Pancreas (tissue), 10 donors: ENCODE measurements around the gene KLK8. TPM values are rescaled to one million over a fixed set of nuclear protein-coding genes. Genes with fewer than 3 reads are reported as not detected.
A peak's percentile ranks its signal among the peaks of the same experiment; 100 is the strongest.

Source experiments
- ATAC-seq, 4 donors: fragments of 200-7000 bp; cut with Tn5 transposase; one replicate each; pipeline versions ENCODE4 v1.8.0 to v1.9.1; 2020; ENCODE audit warnings: mild to moderate bottlenecking in 4 of 4, moderate library complexity in 4 of 4
- DNase-seq, 6 donors: peaks; one replicate each; pipeline ENCODE4 v3.0.0-alpha.2; 2020
- FAIRE-seq: peaks from 2 replicates; lab custom pipeline; 2012; peaks lifted over from hg19 to GRCh38; lab: Jason Lieb, UNC
- H3K27ac ChIP-seq, 4 donors: fragments of 200-600 bp; sonication (generic); 1 replicate in 3 of 4; 2 replicates in 1 of 4; pipeline versions ENCODE4 v1.5.0 to v1.8.0; 2020
- H3K27me3 ChIP-seq, 4 donors: fragments of 200-600 bp; one replicate each; pipeline ENCODE4 v1.8.0; 2021
- H3K36me3 ChIP-seq, 3 donors: fragments of 200-600 bp; sonication (generic) in 1 of 3; one replicate each; pipeline versions ENCODE4 v1.5.0 to v1.8.0; 2020 to 2021
- H3K4me1 ChIP-seq, 3 donors: fragments of 200-600 bp; one replicate each; pipeline ENCODE4 v1.8.0; 2021
- H3K4me3 ChIP-seq, 4 donors: fragments of 200-600 bp; sonication (generic) in 2 of 4; one replicate each; pipeline versions ENCODE4 v1.5.0 to v1.8.0; 2020 to 2021
- H3K9me3 ChIP-seq, 4 donors: fragments of 200-600 bp; one replicate each; pipeline ENCODE4 v1.8.0; 2021
- CTCF ChIP-seq, 4 donors: fragments of 200-600 bp; sonication (generic) in 3 of 4; IDR thresholded peaks; one replicate each; pipeline versions ENCODE4 v1.5.0 to v1.8.0; 2021; ENCODE audit warnings: antibody characterized with exemption in 4 of 4
- WGBS, 2 donors: extraction: QIAGEN DNeasy Blood & Tissue Kit; methylation state at CpG; one replicate each; pipeline ENCODE4 v1.1.7; 2013; 5-methylcytosine and 5-hydroxymethylcytosine counted together
- intact Hi-C, 3 donors: fragments of 100-400 bp; cut with DNase I; formaldehyde crosslinking; loops; one replicate each; pipeline versions ENCODE4 v1.11.1 to v1.14.2; 2022
- polyA plus RNA-seq, 2 donors: library from polyadenylated mRNA; stranded (reverse); fragments of 200-250 nt; gene quantifications; one replicate each; pipeline ENCODE4 v1.2.3, GENCODE V29; 2013
- total RNA-seq, 6 donors: library from RNA; stranded (reverse); fragmentation: NEBNext Ultra II Directional in 4 of 6; extraction: Animal tissue kit (Norgen Biotek cat#: 25700) in 4 of 6; gene quantifications; one replicate each; pipeline versions ENCODE4 v1.2.1 to v1.2.4, GENCODE V29; 2021 to 2023
- donor health status: healthy with polysubstance abuse.
- donor health status: DM: no; HTN: no; CAD: no; lungs with moderate emphysema.
- donor health status: DM: no; HTN: no; CAD: no.
- donor health status: control.
- donor health status: control.
- donor health status: Bipolar disorder and iron deficiency.
- donor health status: DM: yes; HTN: yes; CAD: no.
- donor health status: DM: no; HTN: no; CAD: no.
- donor health status: DM: no; HTN: no; CAD: no.
- donor health status: DM: yes; HTN: yes; CAD: no.

KLK8 gene
- total and polyA plus RNA-seq, 8 donors = not detected

GRCh38 chr19:51005248-51005647 is 3.8 kb upstream of the KLK8 start:
- Histone ChIP-seq H3K27me3 (peaks cover 0 to 15% (median 0%) of the 10 kb centered on the region in 4 donors), H3K4me3 (no peak overlapping the region), H3K4me1 (no peaks in the 10 kb centered on the region), H3K36me3 (no peaks in the 10 kb centered on the region), H3K9me3 (no peaks in the 10 kb centered on the region), H3K27ac (no peak overlapping the region)
- no peak for ATAC-seq
- intact Hi-C loops = no loop called here
- no peak for FAIRE-seq
- no peak for DNase-seq
- WGBS, 2 donors = 68 to 71% methylated on average over 1 of the region's 1 CpG
- no peak for TF ChIP-seq CTCF (IDR thresholded peaks at IDR 0.05)

- no peak for TF ChIP-seq CTCF (IDR thresholded peaks at IDR 0.05)
Measured at GRCh38 chr19:51003316-51003715, 1.9 kb upstream of the KLK8 start.

GRCh38 chr19:51002542-51003311 is 1.3 kb upstream of the KLK8 start:
- no peak overlapping the region for H3K27ac ChIP-seq
- H3K4me1 ChIP-seq = no peaks in the 10 kb centered on the region
- no peak overlapping the region for H3K4me3 ChIP-seq
- peaks cover 0 to 15% (median 0%) of the 10 kb centered on the region in 4 donors for H3K27me3 ChIP-seq
- ATAC-seq (peak in 1 of 4 donors; percentile 37), FAIRE-seq (no peak), DNase-seq (peak in 1 of 6 donors; percentile 29)
- WGBS, 2 donors = 51 to 60% methylated on average over 42 of the region's 42 CpGs
- intact Hi-C loops = no loop called here
- no peaks in the 10 kb centered on the region for H3K36me3 ChIP-seq
- H3K9me3 ChIP-seq = no peaks in the 10 kb centered on the region
- no peak for TF ChIP-seq CTCF (IDR thresholded peaks at IDR 0.05)

More at GRCh38 chr19:51003316-51003715, 1.9 kb upstream of the KLK8 start:
- no peak overlapping the region for H3K27ac ChIP-seq
- no peaks in the 10 kb centered on the region for H3K36me3 ChIP-seq
- H3K27me3 ChIP-seq = peaks cover 0 to 15% (median 0%) of the 10 kb centered on the region in 4 donors
- no peaks in the 10 kb centered on the region for H3K4me1 ChIP-seq
- intact Hi-C loops = no loop called here
- DNase-seq (no peak), ATAC-seq (no peak), FAIRE-seq (no peak)
- H3K9me3 ChIP-seq = no peaks in the 10 kb centered on the region
- no peak overlapping the region for H3K4me3 ChIP-seq
- 56 to 61% methylated on average over 7 of the region's 7 CpGs for WGBS, 2 donors

GRCh38 chr19:51002089-51002532 is 707 bp upstream of the KLK8 start:
- DNase-seq (no peak), ATAC-seq (no peak), FAIRE-seq (no peak)
- TF ChIP-seq CTCF (IDR thresholded peaks at IDR 0.05) = no peak
- no peak overlapping the region for H3K4me3 ChIP-seq
- 39 to 44% methylated on average over 11 to 12 of the region's 12 CpGs for WGBS, 2 donors
- no peaks in the 10 kb centered on the region for H3K9me3 ChIP-seq
- H3K27me3 ChIP-seq = peaks cover 0 to 15% (median 0%) of the 10 kb centered on the region in 4 donors
- no peaks in the 10 kb centered on the region for H3K4me1 ChIP-seq
- no peaks in the 10 kb centered on the region for H3K36me3 ChIP-seq
- H3K27ac ChIP-seq = no peak overlapping the region
- intact Hi-C loops = no loop called here

GRCh38 chr19:51000981-51001380 is 423 bp downstream of the KLK8 start:
- intact Hi-C loops = no loop called here
- H3K4me1 ChIP-seq = no peaks in the 10 kb centered on the region
- WGBS, 2 donors = 23 to 26% methylated on average over 16 of the region's 16 CpGs
- H3K36me3 ChIP-seq = no peaks in the 10 kb centered on the region
- no peak overlapping the region for H3K4me3 ChIP-seq
- no peak for FAIRE-seq
- H3K27ac ChIP-seq = no peak overlapping the region
- H3K9me3 ChIP-seq = no peaks in the 10 kb centered on the region
- H3K27me3 ChIP-seq = peaks cover 0 to 15% (median 0%) of the 10 kb centered on the region in 4 donors
- TF ChIP-seq CTCF (IDR thresholded peaks at IDR 0.05) = no peak
- no peak for DNase-seq
- ATAC-seq = no peak
